Vagina (tissue), 2 donors: ENCODE measurements around the gene FBXL4. TPM values are rescaled to one million over a fixed set of nuclear protein-coding genes. Genes with fewer than 3 reads are reported as not detected.

Experiments used
- DNase-seq, 2 donors: peaks; one replicate each; pipeline ENCODE4 v3.0.0-alpha.2; 2017; ENCODE audit errors: extremely low spot score in 2 of 2
- H3K27ac ChIP-seq: fragments of 200-600 bp; sonication (generic); one replicate; pipeline ENCODE4 v1.5.1; 2019
- H3K27me3 ChIP-seq: fragments of 200-600 bp; sonication (generic); one replicate; pipeline ENCODE4 v1.5.1; 2019
- H3K36me3 ChIP-seq, 2 donors: fragments of 200-600 bp; sonication (generic); one replicate each; pipeline ENCODE4 v1.5.1; 2017 to 2019
- H3K4me1 ChIP-seq: fragments of 200-600 bp; sonication (generic); one replicate; pipeline ENCODE4 v1.5.1; 2019
- H3K4me3 ChIP-seq, 2 donors: fragments of 200-600 bp; sonication (generic); 1 replicate in 1 of 2; 2 replicates in 1 of 2; pipeline ENCODE4 v1.5.1; 2016 to 2019
- H3K9me3 ChIP-seq: fragments of 200-600 bp; sonication (generic); one replicate; pipeline ENCODE4 v1.5.1; 2019
- POLR2A ChIP-seq, 2 donors: fragments of 450-650 bp; IDR thresholded peaks; one replicate each; pipeline ENCODE4 v1.6.1; 2017; ENCODE audit warnings: antibody characterized with exemption in 2 of 2, mild to moderate bottlenecking in 2 of 2, moderate library complexity in 2 of 2
- POLR2AphosphoS5 ChIP-seq, 2 donors: sonication (generic); formaldehyde crosslinking; IDR thresholded peaks; one replicate each; pipeline ENCODE4 v1.9.0; 2017; ENCODE audit warnings: antibody characterized with exemption in 2 of 2, mild to moderate bottlenecking in 2 of 2, low read depth in 1 of 2; ENCODE audit not compliant: insufficient read depth in 1 of 2
- intact Hi-C: fragments of 100-400 bp; cut with DNase I; formaldehyde crosslinking; loops from one replicate; pipeline ENCODE4 v1.15.1; 2023
- total RNA-seq: library from RNA; depleted of rRNA; stranded (reverse); fragments of >200 nt; gene quantifications from one replicate; pipeline ENCODE4 v1.2.3, GENCODE V29; 2016
- TF ChIP-seq, protein P1 (sequence below), 3 experiments: fragments of 450-650 bp in 2 of 3; fragments of 200-600 bp in 1 of 3; sonication (generic) in 1 of 3; IDR thresholded peaks; one replicate each; pipeline ENCODE4 v1.5.1; 2017 to 2019; ENCODE audit warnings: antibody characterized with exemption in 3 of 3, mild to moderate bottlenecking in 2 of 3, moderate library complexity in 2 of 3

The FBXL4 gene
- total RNA-seq, 1 donor from 2014 or later, result 17.7 TPM

DNA sequence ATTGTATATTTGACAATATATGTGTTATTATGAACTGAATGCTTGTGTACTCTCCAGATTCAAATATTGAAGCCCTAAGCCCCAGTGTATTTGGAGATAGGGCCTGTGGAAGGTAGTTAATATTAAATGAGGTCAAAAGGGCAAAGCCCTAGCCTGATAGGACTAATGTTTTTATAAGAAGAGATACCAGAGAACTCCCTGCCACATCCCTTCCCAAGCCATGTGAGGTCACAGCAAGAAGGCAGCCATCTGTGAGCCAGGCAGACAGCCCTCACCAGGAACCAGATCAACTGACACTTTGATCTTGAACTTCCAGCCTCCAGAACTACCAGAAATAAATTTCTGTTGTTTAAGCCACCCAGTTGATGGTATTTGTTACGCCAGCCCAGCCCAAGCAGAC is 36.4 kb upstream of the FBXL4 start:
- no peaks in the 10 kb centered on the region for H3K27me3 ChIP-seq
- TF ChIP-seq POLR2A (IDR thresholded peaks at IDR 0.05) (no peak), POLR2AphosphoS5 (IDR thresholded peaks at IDR 0.05; ENCODE audit: insufficient read depth in 1 of 2, low read depth in 1 of 2) (no peak)
- TF ChIP-seq, protein P1, sequence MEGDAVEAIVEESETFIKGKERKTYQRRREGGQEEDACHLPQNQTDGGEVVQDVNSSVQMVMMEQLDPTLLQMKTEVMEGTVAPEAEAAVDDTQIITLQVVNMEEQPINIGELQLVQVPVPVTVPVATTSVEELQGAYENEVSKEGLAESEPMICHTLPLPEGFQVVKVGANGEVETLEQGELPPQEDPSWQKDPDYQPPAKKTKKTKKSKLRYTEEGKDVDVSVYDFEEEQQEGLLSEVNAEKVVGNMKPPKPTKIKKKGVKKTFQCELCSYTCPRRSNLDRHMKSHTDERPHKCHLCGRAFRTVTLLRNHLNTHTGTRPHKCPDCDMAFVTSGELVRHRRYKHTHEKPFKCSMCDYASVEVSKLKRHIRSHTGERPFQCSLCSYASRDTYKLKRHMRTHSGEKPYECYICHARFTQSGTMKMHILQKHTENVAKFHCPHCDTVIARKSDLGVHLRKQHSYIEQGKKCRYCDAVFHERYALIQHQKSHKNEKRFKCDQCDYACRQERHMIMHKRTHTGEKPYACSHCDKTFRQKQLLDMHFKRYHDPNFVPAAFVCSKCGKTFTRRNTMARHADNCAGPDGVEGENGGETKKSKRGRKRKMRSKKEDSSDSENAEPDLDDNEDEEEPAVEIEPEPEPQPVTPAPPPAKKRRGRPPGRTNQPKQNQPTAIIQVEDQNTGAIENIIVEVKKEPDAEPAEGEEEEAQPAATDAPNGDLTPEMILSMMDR (IDR thresholded peaks at IDR 0.05), result no peak
- no peaks in the 10 kb centered on the region for H3K9me3 ChIP-seq
- H3K4me1 ChIP-seq, result no peaks in the 10 kb centered on the region
- H3K4me3 ChIP-seq, result no peak overlapping the region
- no peak for DNase-seq
- H3K27ac ChIP-seq, result no peak overlapping the region
- H3K36me3 ChIP-seq, result no peaks in the 10 kb centered on the region
- intact Hi-C loops, result no loop called here

DNA sequence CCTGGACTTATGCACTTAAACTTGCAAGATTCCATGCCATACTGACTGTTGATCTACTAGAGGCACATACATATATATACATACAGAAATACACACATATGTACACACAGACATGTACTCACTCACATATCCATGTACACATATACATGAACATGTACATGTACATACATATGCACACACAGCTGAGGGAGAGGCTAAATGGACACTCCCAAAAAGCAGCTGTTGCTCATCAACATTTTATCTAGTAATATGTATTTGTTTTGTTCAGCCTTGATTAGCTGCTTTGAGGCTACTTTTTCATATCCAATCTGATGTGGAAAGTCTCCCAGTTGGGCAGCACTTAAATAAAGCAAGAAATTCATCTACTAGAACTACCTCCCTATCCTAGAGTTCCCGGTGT is 33.7 kb upstream of the FBXL4 start:
- TF ChIP-seq POLR2AphosphoS5 (IDR thresholded peaks at IDR 0.05; ENCODE audit: insufficient read depth in 1 of 2, low read depth in 1 of 2) (no peak), POLR2A (IDR thresholded peaks at IDR 0.05) (no peak)
- TF ChIP-seq, protein P1 (IDR thresholded peaks at IDR 0.05), result no peak
- Histone ChIP-seq H3K27me3 (no peaks in the 10 kb centered on the region), H3K4me1 (no peaks in the 10 kb centered on the region), H3K27ac (no peak overlapping the region), H3K4me3 (no peak overlapping the region), H3K9me3 (no peaks in the 10 kb centered on the region), H3K36me3 (no peaks in the 10 kb centered on the region)
- DNase-seq, result no peak
- intact Hi-C loops, result no loop called here

DNA sequence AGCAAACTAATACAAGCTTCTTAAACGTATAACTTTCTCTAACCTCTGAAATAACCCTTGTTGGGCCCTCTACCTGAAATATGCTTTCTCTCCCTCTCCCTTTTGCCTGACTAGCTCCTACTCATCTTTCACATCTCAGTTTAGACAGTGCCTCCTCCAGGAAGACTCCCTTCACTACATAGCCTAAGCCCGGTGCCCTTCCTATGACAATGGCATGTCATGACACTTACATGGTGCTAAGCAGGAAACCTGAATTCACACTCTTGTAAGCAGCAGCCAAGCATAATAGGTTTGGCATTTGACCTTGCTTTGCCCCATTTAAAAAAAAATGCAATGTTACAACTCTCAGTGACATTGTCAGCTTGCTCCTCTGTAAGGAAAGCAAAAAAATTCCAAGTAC is 33.1 kb upstream of the FBXL4 start:
- Histone ChIP-seq H3K9me3 (no peaks in the 10 kb centered on the region), H3K27me3 (no peaks in the 10 kb centered on the region), H3K27ac (no peak overlapping the region), H3K36me3 (no peaks in the 10 kb centered on the region), H3K4me1 (no peaks in the 10 kb centered on the region), H3K4me3 (no peak overlapping the region)
- TF ChIP-seq, protein P1 (IDR thresholded peaks at IDR 0.05), result no peak
- no peak for TF ChIP-seq POLR2AphosphoS5 (IDR thresholded peaks at IDR 0.05; ENCODE audit: insufficient read depth in 1 of 2, low read depth in 1 of 2)
- no peak for TF ChIP-seq POLR2A (IDR thresholded peaks at IDR 0.05)
- intact Hi-C loops, result no loop called here
- no peak for DNase-seq

DNA sequence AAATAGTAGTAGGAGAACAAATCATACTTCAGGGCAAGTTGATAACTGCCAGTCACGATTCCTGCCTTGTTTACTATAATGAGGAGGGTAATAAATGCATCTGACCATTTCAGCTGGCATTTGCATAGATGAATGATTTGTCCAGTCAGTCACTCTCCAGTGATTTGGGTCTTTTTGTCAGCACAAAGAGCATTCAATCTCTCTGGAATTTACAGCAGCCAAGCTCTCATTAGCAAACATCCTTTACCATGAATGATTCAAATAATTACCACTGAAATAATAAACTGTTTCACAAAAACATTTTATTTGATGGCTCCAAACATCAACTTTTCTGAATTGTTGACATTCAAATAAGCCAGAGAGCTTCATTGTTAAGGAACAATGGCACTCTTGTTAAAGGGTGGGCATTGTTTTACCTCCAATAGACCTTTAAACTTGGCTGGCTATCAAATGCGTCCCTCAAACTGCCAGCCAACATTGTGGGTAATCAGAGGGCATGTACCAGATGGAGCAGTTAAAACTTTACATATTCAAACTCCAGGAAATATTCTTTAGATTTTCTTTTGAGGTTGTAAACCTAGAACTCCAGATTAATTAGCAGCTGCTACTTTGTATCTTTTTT is 30.0 kb upstream of the FBXL4 start:
- no peak for DNase-seq
- H3K27me3 ChIP-seq, result no peaks in the 10 kb centered on the region
- intact Hi-C loops, result no loop called here
- H3K4me1 ChIP-seq, result no peaks in the 10 kb centered on the region
- no peaks in the 10 kb centered on the region for H3K9me3 ChIP-seq
- no peak overlapping the region for H3K27ac ChIP-seq
- no peaks in the 10 kb centered on the region for H3K36me3 ChIP-seq
- no peak for TF ChIP-seq POLR2AphosphoS5 (IDR thresholded peaks at IDR 0.05; ENCODE audit: insufficient read depth in 1 of 2, low read depth in 1 of 2)
- no peak for TF ChIP-seq POLR2A (IDR thresholded peaks at IDR 0.05)
- TF ChIP-seq, protein P1 (IDR thresholded peaks at IDR 0.05), result no peak
- no peak overlapping the region for H3K4me3 ChIP-seq

DNA sequence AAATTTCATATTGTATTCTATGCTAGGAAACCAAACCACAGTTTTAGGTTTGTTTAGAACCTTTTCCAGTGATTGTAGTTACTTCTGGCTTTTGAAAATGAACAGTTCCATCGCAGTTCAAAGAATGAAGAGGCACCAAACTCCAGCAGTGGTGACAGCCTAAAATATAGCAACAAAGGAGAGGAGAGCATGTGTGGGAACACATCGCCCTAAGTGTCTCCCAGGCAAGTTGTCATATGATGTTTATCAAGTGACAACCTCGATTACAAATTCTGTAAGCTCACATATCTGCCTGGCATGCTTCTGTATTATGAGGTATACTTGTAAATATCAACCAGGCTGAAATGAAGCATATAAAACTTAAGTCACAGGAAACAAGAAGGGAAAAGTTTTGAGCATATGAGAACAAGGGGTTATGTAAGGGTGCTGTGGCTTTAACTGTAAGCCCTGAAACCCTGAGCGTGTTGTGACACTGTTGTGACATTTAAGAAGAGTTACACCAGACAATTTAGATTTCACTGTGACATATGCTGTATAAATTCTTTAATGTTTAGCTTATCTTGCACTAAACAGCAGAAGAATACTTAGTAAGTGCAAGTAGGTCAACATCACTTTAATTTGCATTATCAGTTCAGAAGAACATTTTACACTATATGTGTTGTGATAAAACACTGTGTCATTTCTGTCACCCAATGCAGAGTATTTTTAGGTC is 29.1 kb upstream of the FBXL4 start:
- H3K4me1 ChIP-seq, result no peaks in the 10 kb centered on the region
- no peaks in the 10 kb centered on the region for H3K36me3 ChIP-seq
- intact Hi-C loops, result no loop called here
- DNase-seq, result no peak
- TF ChIP-seq, protein P1 (IDR thresholded peaks at IDR 0.05), result no peak
- TF ChIP-seq POLR2AphosphoS5 (IDR thresholded peaks at IDR 0.05; ENCODE audit: insufficient read depth in 1 of 2, low read depth in 1 of 2) (no peak), POLR2A (IDR thresholded peaks at IDR 0.05) (no peak)
- no peaks in the 10 kb centered on the region for H3K9me3 ChIP-seq
- no peak overlapping the region for H3K27ac ChIP-seq
- H3K4me3 ChIP-seq, result no peak overlapping the region
- no peaks in the 10 kb centered on the region for H3K27me3 ChIP-seq
